Right renal pelvis (tissue), 4 donors: ENCODE results near the gene COX4I2. TPM values are rescaled to one million over a fixed set of nuclear protein-coding genes. Genes with fewer than 3 reads are reported as not detected.
"Not testable (repeated sequence)": the region's sequence is repeated elsewhere in the genome, so short reads cannot be mapped to it uniquely, and the experiment has no call there.

ENCODE experiments used
- DNase-seq, 4 donors: peaks; one replicate each; pipeline ENCODE4 v3.0.0-alpha.2; 2013; ENCODE audit warnings: low read depth in 4 of 4, low spot score in 3 of 4, missing footprints in 1 of 4
- polyA plus RNA-seq, 4 donors: library from polyadenylated mRNA; unstranded; fragments of 120-200 nt; gene quantifications; one replicate each; pipeline ENCODE4 v1.2.1, GENCODE V29; 2013; ENCODE audit not compliant: insufficient read length in 4 of 4

The COX4I2 gene
- polyA plus RNA-seq, 4 donors, result 1.8 to 3.2 (median 2.2) TPM

- DNase-seq, result no peak
These were observed 7.0 kb downstream of the COX4I2 start for GRCh38 chr20:31644701-31645100.

- DNase-seq, result not testable (repeated sequence)
These were observed 10.4 kb downstream of the COX4I2 start for GRCh38 chr20:31648104-31648503.

- DNase-seq, result no peak
These were observed 15.2 kb downstream of the COX4I2 start for GRCh38 chr20:31652917-31653396.

- no peak for DNase-seq
These were observed 15.8 kb downstream of the COX4I2 start for GRCh38 chr20:31653561-31653960.

- no peak for DNase-seq
These were observed 16.8 kb downstream of the COX4I2 start for GRCh38 chr20:31654534-31654933.

- DNase-seq, result peak; percentile 54 to 68 (median 60)
These were observed 24.1 kb downstream of the COX4I2 start for GRCh38 chr20:31661625-31662371.

- DNase-seq, result no peak
These were observed 24.7 kb downstream of the COX4I2 start for GRCh38 chr20:31662372-31662854.

GRCh38 chr20:31663524-31663837 lies 25.8 kb downstream of the COX4I2 start:
- DNase-seq, result no peak

- no peak for DNase-seq
These were observed 26.4 kb downstream of the COX4I2 start for GRCh38 chr20:31663838-31664695.

GRCh38 chr20:31664696-31665354 lies 27.1 kb downstream of the COX4I2 start:
- no peak for DNase-seq

GRCh38 chr20:31665753-31666152 lies 28.0 kb downstream of the COX4I2 start:
- no peak for DNase-seq

- DNase-seq, result no peak
These were observed 28.7 kb downstream of the COX4I2 start for GRCh38 chr20:31666258-31667042.

- DNase-seq, result no peak
These were observed 29.9 kb downstream of the COX4I2 start for GRCh38 chr20:31667315-31668285.

- not testable (repeated sequence) for DNase-seq
These were observed 31.2 kb downstream of the COX4I2 start for GRCh38 chr20:31668944-31669343.

- DNase-seq, result no peak
These were observed 32.2 kb downstream of the COX4I2 start for GRCh38 chr20:31669876-31670275.

- no peak for DNase-seq
These were observed 32.9 kb downstream of the COX4I2 start for GRCh38 chr20:31670371-31671228.

GRCh38 chr20:31671324-31671723 lies 33.6 kb downstream of the COX4I2 start:
- DNase-seq, result no peak

- no peak for DNase-seq
These were observed 35.7 kb downstream of the COX4I2 start for GRCh38 chr20:31673435-31673834.
